GM20431 (cell line): Measurements from ENCODE around the gene PPIA.

ENCODE experiments used
- in situ Hi-C: fragments of 300-500 bp; cut with MseI, MboI; formaldehyde crosslinking; loops from one replicate; pipeline ENCODE4 v1.15.0; 2020; ENCODE audit warnings: low sequenced_read_pairs; ENCODE audit not compliant: unreplicated experiment

The PPIA gene

DNA sequence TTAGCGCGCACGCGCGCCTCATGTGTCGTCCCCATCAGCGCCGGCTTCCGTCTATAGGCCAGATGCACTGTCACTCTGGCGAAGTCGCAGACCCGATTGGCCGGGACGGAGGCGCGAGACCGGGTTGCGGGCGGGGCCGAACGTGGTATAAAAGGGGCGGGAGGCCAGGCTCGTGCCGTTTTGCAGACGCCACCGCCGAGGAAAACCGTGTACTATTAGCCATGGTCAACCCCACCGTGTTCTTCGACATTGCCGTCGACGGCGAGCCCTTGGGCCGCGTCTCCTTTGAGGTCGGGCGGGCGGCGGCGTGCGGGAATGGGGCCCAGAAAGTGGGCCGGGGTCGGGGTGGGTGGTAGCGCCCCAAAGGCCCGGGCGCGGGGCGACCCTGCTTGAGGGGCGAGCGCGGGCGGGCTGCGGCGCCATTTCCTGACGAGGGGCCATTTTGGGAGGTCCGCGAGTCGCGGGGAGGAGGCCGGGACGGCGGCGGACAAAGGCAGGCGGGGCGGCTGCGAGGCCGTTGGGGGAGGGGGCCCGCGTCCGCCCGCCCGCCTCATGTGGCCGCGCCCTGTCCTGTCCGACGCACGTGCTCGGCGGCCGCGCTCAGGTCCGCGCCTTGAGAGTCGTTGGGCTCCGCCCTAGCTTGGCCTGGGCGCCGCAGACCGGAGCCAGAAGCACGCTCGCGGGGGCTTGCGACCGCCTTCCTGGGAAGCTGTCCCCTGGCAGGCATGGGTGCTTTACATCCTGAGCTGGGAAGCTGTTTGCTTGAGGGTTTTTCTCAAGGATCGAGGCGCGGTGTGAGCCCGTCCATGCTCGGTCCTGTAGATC lies at the start of gene PPIA:
PPIA (plus strand) TSS at position 178 of the 825 bp plus-strand sequence; CDS start at position 222, 44 bp downstream.
- in situ Hi-C loops = no loop called here

DNA sequence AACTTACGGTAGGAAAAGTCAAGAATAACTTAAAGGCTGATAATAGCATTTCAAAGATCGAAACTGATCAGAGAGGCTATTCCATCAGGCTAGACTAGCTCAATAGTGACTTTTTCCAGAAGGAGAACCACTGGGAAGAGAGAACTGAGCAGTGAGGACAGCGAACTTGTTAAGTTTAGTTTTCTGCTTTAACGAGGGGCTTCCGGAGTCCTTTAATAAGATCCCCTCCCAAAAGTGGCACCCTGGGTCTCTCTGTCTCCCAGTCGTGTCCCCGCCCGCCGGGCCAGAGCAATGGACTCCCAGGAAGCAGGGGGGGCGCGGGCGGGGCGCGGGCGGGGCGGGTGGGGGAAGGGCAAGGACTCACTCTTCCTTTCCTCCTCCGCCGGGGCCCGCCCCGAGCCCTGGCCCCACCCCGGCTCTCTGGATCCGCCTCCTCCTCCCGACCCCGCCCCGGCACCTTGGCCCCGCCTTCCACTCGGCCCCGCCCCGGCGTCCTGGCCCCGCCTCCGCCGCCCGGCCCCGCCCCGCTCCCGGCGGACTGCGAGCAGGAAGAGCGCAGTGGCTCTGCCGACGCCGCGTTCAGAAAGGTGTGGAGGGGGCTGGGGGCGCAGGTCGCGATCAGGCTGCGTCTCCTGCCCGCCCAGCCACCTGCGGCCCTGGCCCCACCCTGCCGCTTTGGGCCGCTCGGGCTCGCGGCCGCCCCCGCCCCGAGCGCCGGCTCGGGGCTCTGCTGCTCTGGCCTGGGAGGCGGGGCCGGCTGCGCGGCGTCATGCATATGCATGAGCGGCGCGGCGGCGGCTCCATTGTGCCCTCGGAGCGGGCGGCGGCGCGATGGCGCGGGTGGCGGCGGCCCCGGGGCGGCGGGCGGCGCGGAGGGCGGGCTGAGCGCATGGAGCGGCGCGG lies 48.2 kb upstream of the PPIA start, which contains the start of gene ZMIZ2:
ZMIZ2 (plus strand) TSS at position 803 of the 903 bp plus-strand sequence. CDS start 7,403 bp downstream, outside the sequence.
- in situ Hi-C loops = no loop called here

DNA sequence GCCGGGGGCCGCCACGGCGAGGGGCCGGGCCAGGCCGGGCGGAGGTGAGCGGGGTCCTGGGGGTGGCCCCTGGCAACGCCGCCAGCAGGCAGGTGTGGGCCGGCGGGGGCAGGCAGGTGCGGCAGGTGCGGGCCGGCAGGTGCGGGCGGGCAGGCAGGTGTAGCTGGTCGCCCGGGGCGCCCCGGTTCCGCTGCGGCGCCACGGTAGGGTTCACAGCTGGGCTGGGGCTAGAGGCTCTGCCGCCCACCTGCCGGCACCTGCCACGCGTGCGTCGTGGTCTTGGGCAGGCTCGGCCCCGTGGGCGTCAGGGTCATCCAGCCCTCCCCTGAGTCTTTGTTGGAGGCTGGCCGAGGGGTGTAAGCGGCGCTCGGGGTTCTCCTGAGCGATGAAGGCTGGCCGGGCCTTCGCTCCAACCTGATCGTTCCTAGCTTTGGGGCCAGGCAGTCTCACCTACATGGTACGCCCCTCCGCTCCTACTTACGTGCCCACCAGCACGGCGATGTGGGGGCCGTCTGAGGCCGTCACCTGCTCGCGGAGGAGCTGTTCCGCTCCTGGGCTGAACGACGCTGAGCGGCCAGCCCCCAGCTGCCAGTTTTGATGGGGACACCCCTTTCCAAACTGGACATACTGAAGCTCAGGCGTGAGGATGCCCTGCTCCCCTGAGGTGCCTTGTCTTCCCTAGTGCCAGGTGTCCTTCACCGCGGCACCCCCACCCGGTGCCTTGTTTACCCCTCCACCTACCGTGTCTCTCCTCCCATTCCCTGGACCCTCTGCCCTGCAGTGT lies 47.3 kb upstream of the PPIA start:
- in situ Hi-C loops = no loop called here

DNA sequence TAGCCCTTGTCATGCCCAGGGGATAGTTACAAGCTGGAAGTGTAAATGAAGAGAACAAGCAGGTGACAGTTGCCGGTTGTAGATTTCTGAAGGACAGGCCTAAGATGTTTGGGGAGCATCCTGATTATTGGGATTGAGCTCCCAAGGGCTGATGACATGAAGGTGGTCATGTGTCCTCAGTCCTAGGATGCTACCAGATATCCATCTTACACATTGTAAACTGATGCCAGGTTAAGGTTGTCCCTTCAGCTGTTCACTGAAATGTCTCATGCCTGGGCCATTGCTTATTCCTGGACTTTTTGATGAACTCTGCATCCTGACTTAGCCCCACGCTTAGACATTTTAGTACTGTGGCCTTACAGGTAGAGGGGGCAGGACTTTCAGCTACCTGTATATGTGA lies 46.5 kb upstream of the PPIA start:
- in situ Hi-C loops = no loop called here

DNA sequence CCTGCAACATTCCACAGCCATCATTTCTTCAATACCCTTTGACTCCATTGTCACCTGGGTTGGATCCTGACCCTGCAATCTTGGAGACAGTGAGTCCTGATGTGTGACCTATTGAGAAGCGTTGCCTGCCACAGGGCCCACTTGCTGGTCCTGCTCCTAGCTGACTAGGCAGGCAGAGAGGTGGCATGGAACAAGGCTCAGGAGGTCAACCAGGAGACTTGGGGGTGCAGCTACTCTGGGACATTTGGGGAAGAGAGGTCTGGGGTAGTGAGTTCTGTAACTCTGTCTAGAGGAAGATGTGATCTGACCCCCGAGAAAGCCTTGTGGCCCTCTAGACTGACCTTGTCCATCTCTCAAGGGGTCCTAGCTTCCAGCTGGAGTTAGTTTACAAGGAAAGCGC lies 46.1 kb upstream of the PPIA start:
- in situ Hi-C loops = no loop called here

DNA sequence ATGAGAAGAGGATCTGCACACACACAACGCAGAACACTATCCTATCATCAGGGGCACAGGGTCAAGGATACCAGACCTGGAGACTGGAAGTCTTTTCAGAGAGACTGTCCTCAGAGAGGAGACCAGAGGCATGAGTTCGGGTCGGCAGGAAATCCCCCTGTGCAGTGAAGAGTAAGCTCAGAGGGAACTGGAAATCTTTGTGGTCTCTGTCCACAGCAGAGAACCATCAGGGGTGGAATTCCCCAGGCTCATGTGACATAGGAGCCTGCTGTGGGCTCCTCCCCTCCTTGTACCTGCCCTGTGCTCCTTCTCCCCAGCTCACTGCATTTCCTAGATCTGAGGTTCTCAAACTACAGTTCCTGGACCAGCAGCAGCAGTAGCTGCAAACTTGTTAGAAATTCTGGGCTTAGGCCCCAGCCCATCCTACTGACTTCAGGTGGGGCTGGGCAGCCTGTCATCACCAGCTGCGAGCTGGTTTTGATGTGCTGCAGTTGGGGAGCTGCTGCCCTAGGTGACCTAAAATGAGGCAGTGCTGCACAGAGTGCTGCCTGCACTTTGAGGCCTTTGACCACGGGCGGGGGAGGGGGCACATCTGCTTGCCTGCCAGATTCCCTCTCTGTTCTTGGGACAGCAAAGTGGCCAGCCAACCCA lies 45.4 kb upstream of the PPIA start:
- in situ Hi-C loops = no loop called here

DNA sequence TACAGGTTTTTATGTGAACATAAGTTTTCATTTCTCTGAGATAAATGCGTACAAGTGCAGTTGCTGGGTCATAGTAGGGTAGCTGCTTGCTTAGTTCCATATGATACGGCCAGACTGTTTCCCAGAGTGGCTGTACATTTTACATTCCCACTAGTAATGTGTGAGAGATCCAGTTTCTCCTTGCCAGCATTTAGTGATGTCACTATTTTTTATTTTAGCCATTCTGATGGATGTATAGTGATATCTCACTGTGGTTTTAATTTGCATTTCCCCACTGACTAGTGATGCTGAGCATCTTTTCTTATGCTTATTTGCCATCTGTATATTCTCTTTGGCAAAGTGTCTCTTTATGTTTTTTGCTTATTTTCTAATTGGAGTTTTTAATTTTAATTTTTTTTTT lies 43.7 kb upstream of the PPIA start:
- in situ Hi-C loops = no loop called here

DNA sequence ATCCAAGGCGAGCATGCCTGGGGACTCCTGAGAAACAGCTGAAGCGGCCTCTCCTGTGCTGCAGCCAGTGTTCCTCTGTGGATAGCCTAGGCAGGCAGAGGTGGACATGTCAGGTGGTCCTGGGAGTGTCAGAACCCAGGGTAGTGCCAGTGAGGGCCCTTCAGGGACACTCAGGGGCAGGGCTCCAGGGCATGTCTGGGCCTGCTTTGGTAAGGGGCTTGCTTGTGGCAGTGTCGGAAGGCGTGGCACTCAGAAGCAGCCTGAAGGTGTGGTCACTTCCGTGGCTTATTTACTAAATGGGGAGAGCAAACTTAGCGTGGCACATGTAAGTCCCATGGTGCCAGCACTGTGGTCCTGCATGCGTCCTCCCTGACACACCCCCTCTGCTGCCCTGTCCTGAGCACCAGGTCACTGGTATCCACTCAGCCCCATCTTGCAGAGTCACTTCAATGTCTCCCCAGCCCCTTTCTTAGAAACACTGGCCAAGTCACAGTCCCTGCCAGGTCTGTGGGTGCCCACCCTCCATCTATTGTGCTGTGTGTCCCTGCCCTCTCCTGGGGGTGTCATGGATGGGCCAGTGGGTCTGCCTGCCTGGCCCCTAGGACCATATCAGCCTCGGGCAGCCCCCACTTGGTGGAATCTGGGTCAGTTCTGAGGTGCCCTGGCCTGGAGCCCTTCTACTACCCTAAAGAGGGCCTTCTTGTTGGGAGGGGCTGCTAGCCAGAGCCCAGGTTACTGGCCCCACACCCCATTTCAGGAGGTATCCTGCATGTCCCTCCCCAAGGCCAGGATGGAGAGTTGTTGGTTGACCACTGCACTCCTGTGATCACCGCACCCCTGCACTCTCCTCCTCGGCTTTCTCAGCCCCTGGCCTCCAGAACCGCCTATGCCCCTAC lies 41.4 kb upstream of the PPIA start:
- in situ Hi-C loops = no loop called here

DNA sequence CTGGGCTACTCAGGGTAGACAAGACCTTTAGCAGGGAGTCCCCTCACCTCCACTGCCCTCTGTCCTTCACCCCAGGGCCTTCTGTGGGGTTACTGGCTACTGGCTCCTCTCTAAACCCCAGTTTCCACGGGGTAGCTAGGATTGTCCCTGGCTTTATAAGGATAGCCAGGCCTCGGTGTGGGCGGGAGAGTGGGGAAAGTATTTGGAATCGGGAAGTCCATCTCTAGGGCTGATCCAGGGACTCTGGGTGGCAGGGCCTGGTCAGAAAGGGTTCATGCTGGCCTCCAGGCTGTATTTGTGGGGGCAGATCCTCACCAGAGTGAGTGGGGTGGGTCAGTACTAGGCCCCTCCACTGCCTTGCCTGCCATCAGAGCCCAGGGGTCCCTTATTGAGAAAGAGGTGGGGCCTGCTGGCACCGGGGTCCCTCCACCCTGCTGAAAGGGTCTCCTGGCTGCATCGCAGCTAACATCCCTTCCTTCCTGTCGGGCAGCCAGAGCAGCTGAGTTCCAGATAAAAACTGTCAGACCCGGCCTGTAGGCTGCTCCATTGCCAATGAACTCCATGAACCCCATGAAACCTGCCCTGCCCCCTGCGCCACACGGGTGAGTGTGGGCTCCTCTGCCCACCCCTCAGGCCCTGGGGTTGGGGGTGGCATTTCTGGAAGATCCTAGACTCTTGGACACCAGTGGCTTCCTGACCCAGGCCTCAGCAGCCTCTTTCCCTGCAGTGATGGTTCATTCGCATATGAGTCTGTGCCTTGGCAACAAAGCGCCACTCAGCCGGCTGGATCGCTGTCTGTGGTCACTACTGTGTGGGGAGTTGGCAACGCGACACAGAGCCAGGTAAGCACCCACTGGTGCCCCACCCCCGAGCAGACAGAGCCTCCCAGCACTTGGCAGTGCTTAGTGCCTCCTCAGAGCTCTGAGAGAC lies 40.5 kb upstream of the PPIA start:
- in situ Hi-C loops = no loop called here

DNA sequence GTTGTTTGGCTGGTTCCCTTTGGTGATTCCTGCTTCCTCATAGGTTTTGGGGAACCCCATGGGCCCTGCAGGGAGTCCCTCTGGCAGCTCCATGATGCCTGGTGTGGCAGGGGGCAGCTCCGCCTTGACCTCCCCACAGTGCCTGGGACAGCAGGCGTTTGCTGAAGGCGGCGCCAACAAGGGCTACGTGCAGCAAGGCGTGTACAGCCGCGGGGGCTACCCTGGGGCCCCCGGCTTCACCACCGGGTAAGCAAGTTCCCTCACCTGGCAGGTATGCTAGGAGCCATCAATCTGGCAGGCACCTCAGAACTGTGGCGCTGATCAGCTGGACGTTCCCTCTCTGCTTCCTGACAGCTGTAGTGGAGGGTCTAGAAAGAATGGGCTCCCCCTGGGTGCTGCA lies 39.6 kb upstream of the PPIA start:
- in situ Hi-C loops = no loop called here

DNA sequence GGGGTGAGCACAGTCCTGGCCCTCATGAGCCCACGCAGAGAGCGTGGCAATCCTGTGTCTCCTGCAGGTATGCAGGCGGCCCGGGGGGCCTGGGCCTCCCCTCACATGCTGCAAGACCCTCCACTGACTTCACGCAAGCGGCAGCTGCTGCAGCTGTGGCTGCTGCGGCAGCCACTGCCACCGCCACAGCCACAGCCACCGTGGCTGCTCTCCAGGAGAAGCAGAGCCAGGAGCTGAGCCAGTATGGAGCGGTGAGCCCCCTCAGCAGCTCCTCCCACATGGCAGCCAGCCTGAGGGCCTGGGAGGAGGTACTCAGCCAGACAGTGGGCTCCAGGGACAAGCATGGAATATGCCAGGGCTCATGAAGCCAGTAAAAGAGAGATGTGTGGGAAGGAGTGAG lies 39.2 kb upstream of the PPIA start:
- in situ Hi-C loops = no loop called here

DNA sequence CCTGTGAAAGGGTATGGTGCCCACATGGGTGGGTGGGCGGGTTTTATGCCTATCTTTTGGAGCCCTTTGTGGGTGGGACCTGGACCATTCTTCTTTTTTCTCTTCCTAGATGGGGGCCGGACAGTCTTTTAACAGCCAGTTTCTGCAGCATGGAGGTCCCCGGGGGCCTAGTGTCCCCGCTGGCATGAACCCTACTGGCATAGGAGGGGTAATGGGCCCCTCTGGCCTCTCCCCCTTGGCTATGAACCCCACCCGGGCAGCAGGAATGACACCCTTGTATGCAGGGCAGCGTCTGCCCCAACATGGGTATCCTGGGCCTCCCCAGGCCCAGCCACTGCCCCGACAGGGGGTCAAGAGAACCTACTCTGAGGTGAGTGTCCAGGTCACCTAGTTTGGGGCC lies 38.7 kb upstream of the PPIA start:
- in situ Hi-C loops = no loop called here

DNA sequence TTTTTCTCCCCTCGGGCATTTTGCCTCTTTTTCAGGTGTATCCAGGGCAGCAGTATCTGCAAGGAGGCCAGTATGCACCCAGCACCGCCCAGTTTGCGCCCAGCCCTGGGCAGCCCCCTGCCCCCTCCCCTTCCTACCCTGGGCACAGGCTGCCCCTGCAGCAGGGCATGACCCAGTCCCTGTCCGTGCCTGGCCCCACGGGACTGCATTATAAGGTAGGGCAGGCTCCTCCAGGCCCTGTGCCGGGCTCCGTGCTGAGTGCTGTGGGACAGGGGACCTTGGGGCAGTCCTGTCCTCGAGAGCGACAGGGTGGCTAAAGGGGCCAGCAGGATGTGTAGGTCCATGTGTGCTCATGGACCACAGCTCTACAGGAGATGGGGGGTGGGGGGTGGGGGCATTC lies 37.2 kb upstream of the PPIA start:
- in situ Hi-C loops = no loop called here

DNA sequence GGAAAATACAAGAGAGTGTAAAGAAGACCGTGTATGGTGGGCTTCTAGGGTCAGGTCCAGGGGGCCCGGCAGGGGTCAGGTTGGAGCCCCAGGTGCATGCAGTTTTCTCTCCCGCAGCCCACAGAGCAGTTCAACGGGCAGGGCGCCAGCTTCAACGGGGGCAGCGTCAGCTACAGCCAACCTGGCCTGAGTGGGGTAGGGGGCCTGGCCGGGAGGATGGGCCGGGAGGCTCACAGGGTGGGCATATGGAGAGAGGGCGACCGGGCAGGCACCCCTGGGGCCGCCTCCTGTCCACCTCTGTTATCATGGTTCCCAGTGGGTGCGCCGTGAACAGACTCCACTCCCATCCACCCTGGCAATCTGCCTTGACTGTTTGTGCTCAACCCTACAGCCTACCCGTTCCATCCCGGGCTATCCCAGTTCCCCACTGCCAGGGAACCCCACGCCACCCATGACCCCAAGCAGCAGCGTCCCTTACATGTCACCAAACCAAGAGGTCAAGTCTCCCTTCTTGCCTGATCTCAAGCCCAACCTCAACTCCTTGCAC lies 36.4 kb upstream of the PPIA start:
- in situ Hi-C loops = no loop called here

DNA sequence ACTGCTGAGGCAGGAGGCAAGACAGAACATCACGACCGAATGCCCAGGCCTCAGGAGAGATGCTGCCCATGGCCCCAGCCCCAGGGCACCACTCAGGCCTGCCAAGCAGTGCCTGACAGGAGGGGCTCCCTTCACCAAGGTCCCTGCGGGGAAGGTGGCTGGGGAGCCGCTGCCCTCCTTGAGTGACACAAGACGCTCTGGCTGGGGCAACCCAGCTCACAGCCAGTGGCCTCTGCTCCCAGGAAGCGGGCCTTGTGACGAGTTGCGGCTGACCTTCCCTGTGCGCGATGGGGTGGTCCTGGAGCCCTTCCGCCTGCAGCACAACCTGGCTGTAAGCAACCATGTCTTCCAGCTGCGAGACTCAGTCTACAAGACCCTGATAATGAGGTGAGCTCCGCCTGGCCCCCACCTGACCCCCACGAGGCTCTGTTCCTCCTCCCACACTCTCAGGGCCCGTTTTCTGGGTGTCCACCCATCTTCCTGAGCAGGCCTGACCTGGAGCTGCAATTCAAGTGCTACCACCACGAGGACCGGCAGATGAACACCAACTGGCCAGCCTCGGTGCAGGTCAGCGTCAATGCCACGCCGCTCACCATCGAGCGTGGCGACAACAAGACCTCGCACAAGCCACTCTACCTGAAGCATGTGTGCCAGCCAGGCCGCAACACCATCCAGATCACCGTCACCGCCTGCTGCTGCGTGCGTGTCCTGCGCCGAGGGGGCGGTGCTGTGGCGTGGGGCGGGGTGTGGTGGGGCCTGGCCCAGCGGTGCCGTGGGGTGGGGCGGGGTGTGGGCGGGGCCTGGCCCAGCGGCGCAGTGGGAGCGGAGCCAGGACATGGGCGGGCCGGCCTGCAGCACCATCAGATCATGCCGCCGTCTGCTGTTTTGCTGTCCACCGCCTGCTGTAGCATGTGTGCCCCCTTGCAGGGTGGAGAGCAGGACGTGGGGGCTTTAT lies 35.0 kb upstream of the PPIA start:
- in situ Hi-C loops = no loop called here

DNA sequence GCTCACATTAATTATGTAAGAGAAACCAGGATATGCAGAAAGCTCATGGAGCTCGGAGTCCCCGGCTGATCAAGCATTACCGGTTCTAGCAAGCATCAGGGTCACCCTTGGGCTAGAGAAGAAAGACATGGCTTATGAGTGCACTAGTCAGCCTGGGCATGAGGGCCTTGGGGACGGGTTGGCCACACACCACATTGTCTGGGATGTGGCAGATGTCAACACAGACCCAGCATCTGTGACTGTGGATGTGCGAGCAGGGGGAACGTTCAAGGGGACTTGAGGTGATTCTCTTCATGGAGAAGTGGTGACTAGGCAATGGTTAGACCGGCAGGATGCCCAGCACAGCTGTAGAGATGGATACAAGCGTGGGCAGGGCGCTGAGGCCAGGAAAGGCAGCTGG lies 34.2 kb upstream of the PPIA start:
- in situ Hi-C loops = no loop called here
